Frontal cortex (tissue), 4 donors: ENCODE measurements around the gene ILDR2. TPM values are rescaled to one million over a fixed set of nuclear protein-coding genes. Genes with fewer than 3 reads are reported as not detected.

Experiments used
- DNase-seq, 2 donors: peaks; one replicate each; pipeline ENCODE4 v3.0.0; 2012; ENCODE audit warnings: low spot score in 2 of 2
- FAIRE-seq: peaks from 2 replicates; lab custom pipeline; 2012; peaks lifted over from hg19 to GRCh38; lab: Jason Lieb, UNC
- total RNA-seq: library from RNA; depleted of rRNA; stranded (reverse); fragments of >200 nt; gene quantifications from one replicate; pipeline ENCODE4 v1.2.3, GENCODE V29; 2014
- donor health status: control.
- donor health status: control.
- donor health status: control.

The ILDR2 gene
- total RNA-seq, 1 donor from 2014 or later, result 22.8 TPM

DNA sequence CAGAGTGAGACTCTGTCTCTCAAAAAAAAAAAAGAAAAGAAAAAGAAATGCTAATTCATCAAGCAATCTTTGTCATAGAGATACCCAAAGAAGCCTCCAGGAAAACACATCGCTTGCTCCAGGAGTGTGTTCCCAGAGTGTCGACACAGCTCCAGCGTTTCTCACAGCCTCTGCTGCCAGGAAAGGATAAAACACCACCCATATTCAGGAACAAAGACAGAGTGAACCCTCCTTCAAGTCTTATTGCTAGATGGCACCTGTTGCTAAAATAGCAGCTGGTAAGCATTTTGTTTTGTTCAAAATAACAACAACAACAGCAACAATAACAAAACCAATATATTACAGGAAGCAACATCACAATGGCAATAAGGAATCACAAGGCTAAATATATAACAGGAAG lies 3.1 kb downstream of the ILDR2 start:
- FAIRE-seq (no peak), DNase-seq (no peak)

GRCh38 chr1:166971252-166971651 lies 4.1 kb downstream of the ILDR2 start:
- FAIRE-seq (no peak), DNase-seq (no peak)

DNA sequence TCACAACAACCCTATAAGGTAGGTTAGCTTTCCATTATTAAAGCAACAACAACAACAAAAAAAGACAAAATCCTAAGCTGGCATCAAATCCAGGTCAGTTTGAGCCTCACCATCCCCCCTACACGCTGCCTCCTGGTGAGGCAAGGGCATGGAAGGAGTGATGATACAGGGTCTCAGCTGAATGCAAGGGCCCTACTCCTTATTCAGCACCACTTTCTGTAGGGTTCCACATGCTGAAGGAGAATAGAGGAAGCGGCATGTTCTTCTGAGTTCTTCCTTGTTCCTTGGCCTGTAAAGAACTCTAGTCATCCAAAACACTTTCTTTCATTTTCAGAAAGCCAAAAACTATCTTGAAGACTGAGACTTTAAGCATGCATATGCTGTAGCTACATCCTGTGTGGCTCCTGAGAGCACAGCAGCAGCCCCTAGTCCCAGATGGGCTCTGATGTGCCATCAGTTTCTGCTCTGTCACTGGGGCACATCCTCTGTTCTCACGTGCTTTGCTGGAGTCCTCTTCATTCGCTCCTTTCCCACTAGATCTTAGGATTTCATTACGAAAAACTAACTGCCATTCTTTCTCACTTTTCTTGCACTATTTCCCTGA lies 6.2 kb downstream of the ILDR2 start:
- DNase-seq (no peak), FAIRE-seq (no peak)

GRCh38 chr1:166960858-166961474 lies 14.4 kb downstream of the ILDR2 start:
- FAIRE-seq (no peak), DNase-seq (no peak)

DNA sequence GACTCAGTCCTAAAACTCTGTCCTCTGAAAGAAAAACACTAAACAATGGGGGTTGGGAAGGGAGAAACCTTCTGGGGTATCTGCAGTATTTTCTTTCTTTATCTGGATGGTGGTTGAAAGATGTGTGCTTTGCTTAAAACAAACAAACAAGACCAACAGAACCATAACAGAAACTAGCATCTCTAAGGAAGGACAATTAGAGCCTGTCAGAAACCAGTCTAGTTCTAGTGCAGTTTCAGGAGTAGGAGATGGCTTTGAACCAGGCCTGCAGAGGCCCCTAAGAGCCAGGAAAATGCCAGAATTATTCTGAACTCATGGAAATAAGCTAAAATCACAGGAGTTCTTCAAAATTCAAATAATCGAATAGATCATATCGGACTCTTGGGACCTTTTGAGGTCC lies 18.5 kb downstream of the ILDR2 start:
- DNase-seq, result no peak
- no peak for FAIRE-seq

- FAIRE-seq (no peak), DNase-seq (no peak)
Observed at GRCh38 chr1:166956057-166956850, 19.1 kb downstream of the ILDR2 start.

- no peak for FAIRE-seq
- DNase-seq, result no peak
Observed at GRCh38 chr1:166953491-166953890, 21.8 kb downstream of the ILDR2 start.

DNA sequence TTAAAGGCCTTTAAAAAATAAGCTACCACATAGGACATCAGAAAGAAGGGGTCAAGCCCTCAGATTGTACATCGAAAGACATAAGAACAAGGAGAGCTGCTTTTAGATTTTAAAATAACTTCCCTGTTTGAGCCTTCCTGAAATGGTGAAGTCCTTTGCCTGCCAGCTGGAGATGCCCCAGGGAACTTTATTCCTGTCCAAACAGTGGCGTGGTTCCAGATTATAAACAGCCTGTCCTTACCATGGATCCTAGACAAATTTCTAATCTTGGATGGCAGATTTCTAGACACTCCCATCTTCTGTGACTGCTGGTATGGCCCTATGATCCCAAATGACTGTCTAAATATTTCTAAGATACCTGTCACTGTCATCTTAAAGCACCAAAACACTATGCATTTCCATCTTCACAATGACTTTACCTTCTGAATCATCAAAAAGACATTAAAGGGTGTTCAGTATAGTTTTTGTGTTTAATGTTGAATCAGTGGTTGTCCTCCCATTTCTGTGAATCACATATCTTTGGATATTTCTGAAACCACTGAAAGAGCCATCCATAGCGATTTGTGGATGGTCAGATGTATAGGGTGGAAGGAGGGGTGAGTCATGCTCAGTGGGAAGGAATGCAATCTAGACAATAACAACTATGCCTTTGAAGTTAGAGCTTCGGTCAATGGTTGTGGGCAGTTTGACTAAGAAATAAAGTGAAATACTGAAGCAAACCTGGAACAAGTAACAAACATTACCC lies 23.2 kb downstream of the ILDR2 start:
- FAIRE-seq (no peak), DNase-seq (no peak)

DNA sequence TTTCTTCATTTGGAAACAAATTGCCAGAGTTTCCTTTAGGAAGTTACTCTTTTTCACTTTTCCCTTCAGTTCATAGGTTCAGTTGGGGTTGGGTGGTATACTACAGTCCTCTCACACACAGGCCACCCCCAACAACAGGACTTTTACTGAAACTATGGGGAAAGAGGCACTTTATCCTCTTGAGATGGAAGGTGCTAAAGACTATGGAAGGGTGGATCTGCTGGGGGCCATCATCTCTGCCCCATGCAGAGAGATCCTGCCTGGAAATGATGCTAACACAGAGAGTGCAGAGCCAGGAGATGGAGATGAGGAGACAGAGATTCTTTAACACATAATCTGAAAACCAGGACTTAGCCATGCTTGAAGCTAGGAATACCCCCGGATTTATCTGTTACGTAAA lies 24.3 kb downstream of the ILDR2 start:
- FAIRE-seq, result no peak
- DNase-seq, result no peak

DNA sequence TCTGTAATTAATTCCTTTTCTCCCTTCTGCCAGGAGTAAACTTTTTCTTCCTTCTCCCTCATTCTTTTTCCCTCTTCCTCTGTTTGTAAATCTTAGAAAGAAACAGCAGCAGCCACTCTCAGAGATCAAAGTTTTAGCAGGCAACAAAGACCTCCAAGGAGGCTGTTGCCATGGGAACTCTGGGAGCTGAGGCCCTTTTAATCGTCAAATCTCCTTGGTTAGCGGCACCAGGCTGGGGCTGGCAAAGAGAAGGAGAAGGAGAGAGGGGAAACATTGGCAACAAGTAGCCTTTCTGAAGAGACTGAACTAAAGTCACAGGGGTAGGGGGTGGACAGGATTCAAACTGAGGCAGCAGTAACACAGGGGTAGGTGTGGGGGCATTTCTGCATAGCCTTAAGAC lies 25.2 kb downstream of the ILDR2 start:
- no peak for DNase-seq

GRCh38 chr1:166948856-166949350 lies 26.4 kb downstream of the ILDR2 start:
- no peak for DNase-seq
- no peak for FAIRE-seq

More for the DNA sequence above, 25.2 kb downstream of the ILDR2 start:
- FAIRE-seq, result no peak

DNA sequence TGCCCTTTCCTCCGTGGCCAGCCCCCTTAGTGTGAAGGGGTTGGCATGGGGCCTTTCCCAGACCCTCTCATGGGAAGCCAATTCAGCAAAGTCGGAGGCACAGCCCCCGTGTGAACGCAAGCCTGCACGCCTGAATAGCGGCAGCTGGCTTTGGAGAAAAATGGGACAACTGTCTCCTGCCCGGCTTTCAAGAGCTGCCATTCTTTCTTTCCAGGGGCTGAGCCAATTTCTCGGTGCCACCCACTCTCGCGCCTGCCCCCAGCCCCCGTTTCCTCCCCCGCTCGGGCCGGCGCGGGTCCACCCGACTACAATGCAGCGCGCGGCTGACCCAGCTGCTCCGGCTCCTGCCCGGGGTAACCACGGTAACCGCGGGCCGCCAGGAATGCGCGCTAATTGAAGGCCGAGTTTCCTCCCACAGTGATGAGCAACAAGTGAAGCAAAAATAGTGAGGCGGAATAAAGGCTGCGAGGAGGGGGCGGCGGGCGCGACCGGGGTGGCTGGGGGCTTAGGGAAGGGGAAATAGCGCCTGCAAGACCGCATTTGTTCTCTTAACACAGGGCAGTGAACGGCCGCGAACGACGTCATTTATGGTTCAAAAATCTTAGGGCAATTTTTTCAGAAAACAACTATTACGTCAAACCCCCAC lies 27.8 kb downstream of the ILDR2 start:
- no peak for FAIRE-seq
- DNase-seq, result peak; percentile 76 to 84

DNA sequence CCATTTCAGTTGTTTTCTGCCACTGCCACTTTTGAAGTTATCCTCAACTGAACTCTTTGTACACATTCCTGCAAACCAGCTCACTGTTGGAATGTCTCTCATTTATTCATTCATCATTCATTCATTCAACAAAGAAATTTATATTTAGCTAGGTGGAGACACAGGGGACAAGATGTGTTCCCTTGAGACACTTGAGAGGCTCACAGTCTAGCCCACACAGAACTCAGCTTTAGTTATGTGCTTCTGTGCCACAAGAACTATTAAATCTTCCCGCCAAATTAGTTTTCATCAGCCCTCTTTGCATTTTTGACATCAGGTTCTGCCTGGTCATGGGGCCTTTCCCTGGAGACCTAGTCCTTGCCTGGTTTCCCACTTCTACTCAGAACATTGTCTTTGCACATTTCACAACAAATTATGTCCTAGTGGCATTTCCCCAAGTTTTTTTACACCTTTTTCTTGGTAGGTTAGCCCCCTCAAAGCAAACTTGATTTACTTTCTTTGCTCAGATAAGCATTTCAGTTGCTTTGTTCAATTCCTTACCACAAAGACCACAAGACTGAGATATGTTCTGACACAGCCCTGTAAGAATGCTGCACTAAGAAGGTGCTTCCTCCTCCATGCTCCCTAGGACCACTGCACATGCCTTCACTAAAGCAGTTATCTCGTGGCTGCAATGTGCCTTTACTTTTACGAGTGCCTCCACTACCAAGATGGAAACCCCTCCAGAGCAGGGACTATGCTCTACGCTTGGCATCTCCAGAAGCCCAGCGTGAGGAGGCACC lies 31.0 kb downstream of the ILDR2 start:
- no peak for FAIRE-seq

DNA sequence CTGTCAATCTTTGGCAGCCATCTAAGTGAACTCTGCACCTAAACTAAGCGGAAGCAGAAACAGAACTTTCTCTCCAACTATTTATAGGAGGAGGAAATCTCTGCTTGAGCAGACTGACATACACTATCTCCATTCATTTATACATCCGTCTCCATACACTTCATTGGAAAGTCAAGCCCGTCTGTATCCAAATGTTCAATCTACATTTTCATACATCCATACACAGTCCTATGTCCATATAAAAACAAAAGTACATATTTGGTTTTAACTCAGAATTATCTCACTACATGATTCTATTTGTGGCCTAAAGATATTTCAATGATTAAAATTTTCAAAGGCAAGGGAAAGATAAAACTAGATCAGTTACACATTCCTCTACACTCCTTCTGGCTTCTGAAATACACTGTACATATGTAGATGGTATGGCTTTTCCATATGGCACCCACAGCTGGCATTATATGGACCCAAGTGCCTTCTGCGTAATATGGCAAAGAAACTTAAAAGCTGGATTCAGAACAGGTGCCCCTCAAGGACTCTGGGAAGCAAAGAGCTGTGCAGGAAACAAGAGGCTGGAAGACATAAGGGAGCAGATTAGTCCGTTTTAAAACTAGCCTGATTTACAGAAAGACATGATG lies 35.5 kb downstream of the ILDR2 start:
- DNase-seq (no peak), FAIRE-seq (no peak)

More for the DNA sequence above, 31.0 kb downstream of the ILDR2 start:
- no peak for DNase-seq

- no peak for DNase-seq
- FAIRE-seq, result no peak
Observed at GRCh38 chr1:166937962-166938361, 37.4 kb downstream of the ILDR2 start.

GRCh38 chr1:166937329-166937728 lies 38.0 kb downstream of the ILDR2 start:
- DNase-seq (no peak), FAIRE-seq (no peak)

DNA sequence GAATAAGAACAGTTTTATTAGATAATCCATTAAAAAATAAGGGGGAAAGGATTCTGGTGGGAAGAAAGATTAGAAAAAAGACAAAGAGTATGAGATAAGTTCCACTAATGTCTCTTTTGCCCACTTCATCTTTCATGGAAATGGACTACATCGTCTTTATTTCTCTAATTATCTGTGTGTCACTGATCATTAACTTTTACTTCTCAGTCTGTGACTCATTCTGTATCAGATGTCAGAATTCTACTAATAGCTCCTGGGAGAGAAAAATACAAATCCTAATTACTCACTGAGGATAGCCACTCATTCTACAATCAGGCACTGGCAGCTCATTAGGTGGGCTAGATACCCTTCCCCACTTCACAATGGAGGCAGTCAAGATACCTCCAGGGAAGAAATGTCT lies 41.7 kb downstream of the ILDR2 start:
- no peak for DNase-seq
- FAIRE-seq, result no peak

DNA sequence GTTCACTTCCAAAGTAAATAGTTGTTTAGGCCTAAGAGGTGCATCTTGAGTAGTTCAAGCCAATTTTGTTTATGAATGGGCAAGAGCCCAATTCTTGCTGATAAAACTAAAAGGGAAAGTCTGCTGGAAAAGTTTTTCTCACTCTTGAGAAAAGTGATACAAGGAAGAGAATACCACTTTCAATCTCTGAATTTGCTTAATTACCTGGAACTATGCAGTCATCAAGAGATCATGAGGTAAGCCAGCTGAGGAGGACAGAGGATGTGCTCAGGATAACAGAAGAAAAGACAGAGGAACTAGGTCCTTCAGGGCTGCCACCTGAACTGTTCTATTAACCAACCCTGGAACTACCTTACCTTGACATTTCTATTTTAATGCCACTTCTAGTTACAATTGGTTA lies 42.2 kb downstream of the ILDR2 start:
- no peak for DNase-seq

DNA sequence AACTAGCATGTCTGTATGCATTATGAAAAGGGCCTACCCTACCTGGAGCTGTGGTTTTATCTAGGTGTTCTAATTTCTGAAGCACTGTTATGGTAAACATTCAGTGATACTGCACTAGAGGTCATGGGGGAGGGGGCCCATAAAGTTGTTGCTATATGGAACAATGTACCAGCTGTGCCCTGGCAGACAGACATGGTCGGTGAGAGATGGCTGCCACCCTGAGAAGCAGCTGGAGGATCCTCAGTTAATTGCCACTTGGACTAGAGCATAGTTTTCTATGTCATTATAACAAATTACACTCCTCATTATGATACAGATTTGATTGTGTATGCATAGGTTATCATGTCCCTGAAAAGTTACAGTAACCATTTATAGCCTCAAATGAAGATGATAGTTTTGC lies 45.4 kb downstream of the ILDR2 start:
- DNase-seq (no peak), FAIRE-seq (no peak)

More for the DNA sequence above, 42.2 kb downstream of the ILDR2 start:
- FAIRE-seq, result no peak
